CD4-positive, alpha-beta T cell treated with Interleukin-4 for 4 hours (primary cell): ENCODE data around the gene VBP1.
"Not testable (repeated sequence)": the region's sequence is repeated elsewhere in the genome, so short reads cannot be mapped to it uniquely, and the experiment has no call there.

Source experiments
- DNase-seq: peaks from one replicate; pipeline ENCODE4 v3.0.0-alpha.2; 2020

The VBP1 gene, protein sequence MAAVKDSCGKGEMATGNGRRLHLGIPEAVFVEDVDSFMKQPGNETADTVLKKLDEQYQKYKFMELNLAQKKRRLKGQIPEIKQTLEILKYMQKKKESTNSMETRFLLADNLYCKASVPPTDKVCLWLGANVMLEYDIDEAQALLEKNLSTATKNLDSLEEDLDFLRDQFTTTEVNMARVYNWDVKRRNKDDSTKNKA

GRCh38 chrX:155216179-155216939 is at the start of gene VBP1:
TSS of gene VBP1 (plus strand) at chrX:155216460. CDS start at chrX:155216483, 23 bp downstream.
- DNase-seq, result peak; percentile 91

DNA sequence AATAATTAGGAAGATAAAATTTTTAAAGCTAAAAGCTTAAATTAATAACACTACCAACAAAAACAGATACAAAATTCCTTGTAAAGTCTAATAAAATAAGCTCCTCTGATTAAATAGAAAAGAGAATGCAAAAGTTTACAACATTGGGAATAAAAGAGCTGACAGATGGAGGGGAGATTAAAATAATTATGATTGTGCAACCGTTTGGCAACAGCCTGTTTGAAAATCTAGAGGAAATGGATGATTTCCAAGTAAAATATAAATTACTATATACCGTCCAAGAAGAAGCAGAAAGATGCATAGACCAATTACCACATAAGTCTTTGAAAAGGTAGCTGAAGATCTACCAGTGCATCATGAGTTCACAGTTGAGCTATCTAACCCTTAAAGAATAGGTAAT is 46.4 kb upstream of the VBP1 start:
- no peak for DNase-seq

GRCh38 chrX:155179346-155179997 is 36.8 kb upstream of the VBP1 start:
- DNase-seq, result no peak

DNA sequence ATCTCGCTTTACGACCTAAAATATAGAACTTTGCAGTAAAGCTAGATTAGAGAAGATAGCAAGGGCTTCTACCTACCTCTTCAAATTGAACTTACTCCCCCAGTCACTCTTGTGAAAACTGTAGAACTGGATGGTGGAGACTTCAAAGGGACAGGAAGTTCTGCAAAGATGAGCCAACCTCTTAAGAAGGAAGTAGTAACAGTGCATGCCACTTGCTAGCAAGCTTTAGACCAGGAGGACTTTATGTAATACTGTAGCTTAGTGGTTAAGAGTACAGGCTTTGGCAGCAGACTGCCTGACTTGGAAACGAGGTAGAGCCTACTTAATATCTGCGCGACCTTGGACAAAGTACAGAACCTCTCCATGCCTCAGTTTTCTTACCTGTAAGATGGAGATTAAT is 27.5 kb upstream of the VBP1 start:
- peak; percentile 78 for DNase-seq

DNA sequence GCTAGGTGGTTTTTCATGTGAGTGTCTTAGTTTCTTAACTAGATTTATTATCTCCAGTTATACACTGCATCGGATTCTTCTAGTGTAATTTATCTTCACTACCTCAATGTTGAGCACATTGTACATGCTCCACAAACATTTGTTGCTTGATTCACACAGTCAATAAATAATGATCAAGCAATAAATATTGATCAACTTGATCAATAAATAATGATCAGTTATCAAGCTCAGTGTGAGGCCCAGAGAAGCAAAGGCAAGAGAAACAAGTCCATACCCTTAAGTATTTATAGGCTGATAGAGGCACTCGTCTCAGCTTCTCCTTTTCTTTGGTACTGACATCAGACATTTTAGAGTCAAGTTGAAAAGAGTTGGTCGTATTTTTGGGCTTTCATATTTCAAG is 5.1 kb upstream of the VBP1 start:
- no peak for DNase-seq

GRCh38 chrX:155213731-155214130 is 2.5 kb upstream of the VBP1 start:
- no peak for DNase-seq

DNA sequence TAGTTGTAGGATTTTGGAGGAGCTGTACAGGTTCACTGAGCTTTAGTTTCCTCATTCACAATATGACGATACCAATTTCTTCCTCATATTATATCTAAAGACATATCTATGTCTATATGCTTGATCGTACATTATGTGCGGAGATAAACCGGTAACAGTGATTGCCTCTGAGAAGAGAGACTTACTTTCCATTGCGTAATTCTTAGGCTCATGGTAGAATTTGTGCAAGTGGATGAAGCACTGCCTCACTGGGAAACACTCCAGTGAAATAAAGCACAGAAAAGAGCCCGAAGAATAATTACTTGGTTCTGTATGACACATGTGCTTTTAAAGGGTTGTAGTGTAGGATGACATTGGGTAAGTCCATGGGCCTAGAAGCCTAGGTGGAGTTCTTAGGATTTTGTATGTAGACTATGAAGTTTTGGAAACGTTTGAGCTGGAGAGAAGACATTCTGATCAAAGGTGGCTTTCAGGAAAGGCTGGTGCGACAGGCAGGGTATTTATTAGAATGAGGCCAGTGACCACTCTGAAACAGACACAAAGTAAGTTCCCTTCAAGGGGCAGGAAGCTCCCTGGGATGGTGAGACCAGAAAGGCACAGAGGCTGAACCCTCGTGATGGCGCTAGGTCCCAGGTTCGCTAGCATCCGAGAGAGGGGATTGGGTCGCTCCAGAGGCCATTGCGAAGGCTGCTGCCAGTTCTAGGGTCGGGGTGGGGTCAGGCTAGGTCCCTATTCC is 649 bp upstream of the VBP1 start:
- no peak for DNase-seq

DNA sequence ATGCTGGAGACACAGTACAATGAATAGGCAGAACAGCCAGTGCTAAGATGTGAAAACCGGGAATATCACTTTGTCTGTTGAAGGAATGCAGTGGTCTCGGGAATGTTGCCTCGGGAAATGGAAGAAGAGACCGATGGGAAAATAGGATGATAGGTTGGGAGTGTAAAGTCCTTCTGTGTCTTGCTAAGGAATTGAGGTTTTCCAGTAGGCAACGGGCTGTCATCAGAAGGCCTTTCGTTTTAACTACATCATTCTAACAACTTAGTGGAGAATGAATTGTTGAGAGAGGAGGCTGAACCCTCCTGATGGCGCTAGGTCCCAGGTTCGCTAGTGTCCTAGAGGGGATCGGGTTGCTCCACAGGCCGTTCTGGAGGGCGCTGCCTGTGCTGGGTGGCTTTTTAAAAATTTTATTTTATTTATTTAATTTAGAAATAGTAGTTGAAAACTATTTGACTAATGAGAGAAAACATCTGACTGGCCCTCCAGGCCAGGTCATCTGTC is 730 bp downstream of the VBP1 start:
- DNase-seq, result no peak

- DNase-seq, result no peak
These were observed 2.5 kb downstream of the VBP1 start for GRCh38 chrX:155218777-155219176.

DNA sequence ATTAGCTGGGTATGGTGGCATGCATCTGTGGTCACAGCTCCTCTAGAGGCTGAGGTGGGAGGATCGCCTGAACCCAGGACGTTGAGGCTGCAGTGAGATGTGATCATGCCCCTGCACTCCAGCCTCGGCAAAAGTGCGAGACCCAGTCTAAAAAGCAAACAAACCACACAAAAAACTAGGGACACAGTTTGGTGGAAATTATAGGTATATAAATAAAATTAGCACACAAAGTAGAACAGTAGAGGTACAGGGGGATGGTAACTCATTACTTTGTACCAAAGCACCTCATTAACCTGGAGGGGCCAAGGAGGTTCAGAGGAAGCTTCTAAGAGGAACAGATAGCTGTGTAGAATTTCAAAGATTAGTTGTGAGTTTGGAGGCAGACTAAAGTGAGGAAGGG is 5.1 kb downstream of the VBP1 start:
- no peak for DNase-seq

DNA sequence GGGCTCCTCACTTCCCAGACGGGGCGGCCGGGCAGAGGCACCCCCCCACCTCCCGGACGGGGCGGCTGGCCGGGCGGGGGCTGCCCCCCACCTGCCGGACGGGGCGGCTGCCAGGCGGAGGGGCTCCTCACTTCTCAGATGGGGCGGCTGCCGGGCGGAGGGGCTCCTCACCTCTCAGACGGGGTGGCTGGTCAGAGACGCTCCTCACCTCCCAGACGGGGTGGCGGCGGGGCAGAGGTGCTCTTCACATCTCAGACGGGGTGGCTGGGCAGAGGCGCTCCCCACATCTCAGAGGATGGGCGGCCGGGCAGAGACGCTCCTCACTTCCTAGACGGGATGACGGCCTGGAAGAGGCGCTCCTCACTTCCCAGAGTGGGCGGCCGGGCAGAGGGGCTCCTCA is 7.5 kb downstream of the VBP1 start:
- not testable (repeated sequence) for DNase-seq

GRCh38 chrX:155225774-155226173 is 9.5 kb downstream of the VBP1 start:
- DNase-seq, result no peak

GRCh38 chrX:155231163-155231562 is 14.9 kb downstream of the VBP1 start:
- no peak for DNase-seq

DNA sequence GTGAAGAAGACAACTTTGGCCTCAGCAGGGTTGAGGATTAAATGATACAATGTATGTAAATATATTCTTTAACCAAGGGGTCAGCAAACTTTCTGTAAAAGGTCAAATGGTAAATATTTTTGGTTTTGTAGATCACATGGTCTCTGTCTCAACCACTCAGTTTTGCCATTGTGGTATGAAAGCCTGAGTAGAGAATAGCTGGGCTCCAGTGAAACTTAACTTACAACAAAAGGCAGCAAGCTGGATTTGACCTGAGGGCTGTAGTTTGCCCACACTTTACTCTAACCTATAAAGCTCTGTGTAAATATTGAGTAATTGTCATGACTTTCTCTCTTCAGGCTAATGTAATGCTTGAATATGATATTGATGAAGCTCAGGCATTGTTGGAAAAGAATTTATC is 19.6 kb downstream of the VBP1 start:
- DNase-seq, result no peak

DNA sequence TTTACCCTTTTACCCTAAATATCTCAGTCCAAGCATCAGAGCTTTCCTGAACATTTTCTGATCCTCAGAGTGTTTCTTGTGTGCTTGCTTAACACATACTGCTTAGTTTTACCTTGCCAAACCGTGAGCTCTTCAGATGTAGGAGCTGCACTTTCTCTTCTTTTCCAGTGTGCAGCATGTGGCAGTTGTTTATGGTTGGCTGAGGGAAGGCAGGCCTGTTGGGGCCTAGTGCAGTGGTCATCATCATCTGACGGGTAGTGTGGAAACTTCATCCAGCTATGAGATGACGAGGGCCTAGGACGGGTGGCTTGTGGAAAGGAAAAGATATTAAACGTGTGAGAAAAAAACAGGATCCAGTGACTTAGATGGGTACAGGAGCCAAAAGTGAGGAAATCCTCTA is 21.5 kb downstream of the VBP1 start:
- DNase-seq, result no peak

DNA sequence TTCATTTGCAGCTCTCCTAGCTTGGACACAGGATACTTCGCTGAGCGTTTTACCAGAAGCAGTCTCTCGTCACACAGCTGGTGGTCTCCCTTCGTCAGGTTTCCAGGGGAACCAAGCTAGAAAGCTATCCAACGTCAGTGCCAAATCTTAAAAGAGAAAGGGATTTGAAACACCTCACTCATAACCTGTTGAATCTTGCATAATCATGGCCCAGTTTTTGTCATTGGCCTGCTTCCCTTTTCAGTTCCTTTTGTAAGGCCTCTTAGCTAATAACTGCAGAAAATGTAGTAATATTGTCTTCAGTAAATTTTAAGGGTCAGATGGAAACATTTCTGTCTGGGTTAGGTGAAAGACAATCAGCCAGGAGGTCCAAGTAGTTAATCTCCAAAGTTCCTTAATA is 26.0 kb downstream of the VBP1 start:
- DNase-seq, result no peak

DNA sequence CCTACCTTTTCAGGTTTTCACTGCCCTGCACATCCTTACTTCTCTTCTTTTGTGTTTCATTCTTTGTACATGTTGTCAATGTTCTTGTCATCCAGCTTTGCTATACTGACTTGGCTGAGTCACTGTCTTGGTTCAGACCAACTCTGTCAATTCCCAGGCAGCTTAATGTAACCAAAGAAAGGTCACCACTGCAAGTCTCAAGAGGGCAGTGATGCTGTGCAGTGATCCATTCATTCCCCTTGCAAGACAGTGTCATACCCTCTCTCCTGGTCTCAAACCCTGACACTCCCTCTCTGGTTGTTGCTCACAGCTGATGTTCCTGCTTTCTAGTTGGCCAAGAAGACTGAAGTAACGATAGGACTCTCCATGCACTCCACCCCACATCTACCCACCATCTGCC is 30.5 kb downstream of the VBP1 start:
- DNase-seq, result no peak

GRCh38 chrX:155247497-155247896 is 31.2 kb downstream of the VBP1 start:
- no peak for DNase-seq

GRCh38 chrX:155251391-155251790 is 35.1 kb downstream of the VBP1 start:
- DNase-seq, result no peak

DNA sequence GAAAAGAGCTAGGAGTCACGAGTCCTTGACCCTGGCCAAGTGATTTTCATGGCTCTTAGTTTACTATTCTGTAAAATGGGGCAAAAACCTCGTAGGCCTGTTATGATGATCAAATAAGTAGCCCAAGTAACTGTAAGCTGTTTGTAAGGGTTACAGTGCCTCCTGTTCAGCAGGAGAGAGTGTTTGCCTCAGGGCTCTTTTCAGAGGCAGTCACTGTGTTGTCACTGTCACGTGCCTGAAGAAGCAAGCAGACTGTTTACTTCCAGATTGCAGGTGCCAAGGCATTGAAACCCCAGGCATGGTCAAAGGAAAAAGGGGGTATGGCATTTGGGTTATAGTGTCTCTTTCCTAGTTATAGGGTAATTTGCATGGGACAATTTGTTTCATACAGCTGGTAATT is 43.5 kb downstream of the VBP1 start:
- no peak for DNase-seq

DNA sequence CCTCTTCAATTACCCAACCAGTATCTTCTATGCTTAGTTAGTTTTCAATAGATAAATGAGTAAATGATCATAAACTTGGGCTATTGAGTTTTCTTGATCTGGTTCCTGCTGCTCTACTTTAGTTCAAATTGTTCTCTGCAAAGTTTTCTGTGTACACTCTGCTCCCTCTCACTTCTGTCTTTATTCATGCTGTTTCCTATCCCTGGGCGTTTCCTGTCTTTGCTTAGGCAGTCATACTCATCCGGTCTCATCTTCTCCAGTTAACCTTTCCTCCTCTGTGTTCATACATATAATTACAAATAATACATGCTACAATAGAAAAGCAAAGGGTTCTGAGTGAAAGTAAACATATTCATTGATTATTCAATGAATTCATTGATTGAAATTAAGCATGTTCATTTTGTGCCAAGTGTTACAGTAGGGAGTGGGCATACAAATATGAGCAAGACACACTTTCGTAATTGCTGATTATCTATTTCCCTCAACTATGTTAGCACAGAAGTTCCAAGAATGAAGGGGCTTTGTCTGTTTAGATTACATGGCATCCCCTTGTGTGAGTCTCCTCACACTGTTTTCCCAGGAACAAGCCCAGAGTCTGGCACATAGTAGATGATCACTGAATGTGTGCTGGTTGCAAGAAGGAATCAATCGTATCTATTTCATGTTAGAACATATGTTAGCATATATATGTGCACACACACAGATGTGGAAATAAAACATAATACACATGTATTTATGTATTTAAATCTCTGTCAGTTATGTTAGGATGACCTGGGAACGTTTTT is 46.9 kb downstream of the VBP1 start:
- peak; percentile 17 for DNase-seq

GRCh38 chrX:155263854-155264628 is 47.8 kb downstream of the VBP1 start, which contains the start of gene RAB39B:
TSS of gene RAB39B (minus strand) at chrX:155264491. CDS start at chrX:155264288, 203 bp downstream.
- peak; percentile 75 for DNase-seq
